Measurements from ENCODE around the gene CC2D2A.

DNA sequence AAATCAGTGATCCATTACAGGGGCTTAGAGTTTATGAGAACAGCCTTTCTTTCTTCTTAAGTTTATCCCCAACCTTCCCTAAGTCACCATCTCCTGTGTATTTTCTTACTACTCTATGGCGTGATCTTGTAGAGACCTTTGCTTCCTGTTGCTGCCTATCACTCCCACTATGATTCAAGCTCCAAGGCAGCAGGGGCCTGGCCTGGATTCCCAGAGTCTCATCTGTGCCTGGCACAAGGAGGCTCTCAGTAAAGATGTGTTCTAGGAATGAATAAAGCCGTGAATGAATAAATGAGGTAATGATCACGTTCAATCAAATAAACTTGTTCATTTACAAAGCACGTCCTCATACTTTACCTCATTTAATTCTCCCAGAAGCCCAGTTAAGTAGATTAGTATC, 45.4 kb downstream of the CC2D2A start:
- TF ChIP-seq, protein P1, sequence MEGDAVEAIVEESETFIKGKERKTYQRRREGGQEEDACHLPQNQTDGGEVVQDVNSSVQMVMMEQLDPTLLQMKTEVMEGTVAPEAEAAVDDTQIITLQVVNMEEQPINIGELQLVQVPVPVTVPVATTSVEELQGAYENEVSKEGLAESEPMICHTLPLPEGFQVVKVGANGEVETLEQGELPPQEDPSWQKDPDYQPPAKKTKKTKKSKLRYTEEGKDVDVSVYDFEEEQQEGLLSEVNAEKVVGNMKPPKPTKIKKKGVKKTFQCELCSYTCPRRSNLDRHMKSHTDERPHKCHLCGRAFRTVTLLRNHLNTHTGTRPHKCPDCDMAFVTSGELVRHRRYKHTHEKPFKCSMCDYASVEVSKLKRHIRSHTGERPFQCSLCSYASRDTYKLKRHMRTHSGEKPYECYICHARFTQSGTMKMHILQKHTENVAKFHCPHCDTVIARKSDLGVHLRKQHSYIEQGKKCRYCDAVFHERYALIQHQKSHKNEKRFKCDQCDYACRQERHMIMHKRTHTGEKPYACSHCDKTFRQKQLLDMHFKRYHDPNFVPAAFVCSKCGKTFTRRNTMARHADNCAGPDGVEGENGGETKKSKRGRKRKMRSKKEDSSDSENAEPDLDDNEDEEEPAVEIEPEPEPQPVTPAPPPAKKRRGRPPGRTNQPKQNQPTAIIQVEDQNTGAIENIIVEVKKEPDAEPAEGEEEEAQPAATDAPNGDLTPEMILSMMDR (IDR thresholded peaks at IDR 0.05; ENCODE audit: low read depth, low read length, poor library complexity, severe bottlenecking), result no peak
- no peak for TF ChIP-seq EZH2phosphoT487 (IDR thresholded peaks at IDR 0.05; ENCODE audit: borderline replicate concordance, low read length)

Measured in DOHH2 (cell line).